AG04450 (cell line): ENCODE data around the gene TRIM69. TPM values are rescaled to one million over a fixed set of nuclear protein-coding genes. Genes with fewer than 3 reads are reported as not detected.

Experiments used
- CTCF ChIA-PET: fragments of 300-600, 350-600 bp; formaldehyde crosslinking; extraction: SDS; loops from one replicate; lab custom pipeline; 2022; ENCODE audit warnings: antibody characterized with exemption, inconsistent platforms; lab: Charles Lee
- POLR2A ChIA-PET: fragments of 350-600 bp; formaldehyde crosslinking; extraction: SDS; loops from one replicate; lab custom pipeline; 2021; ENCODE audit warnings: antibody characterized with exemption, inconsistent platforms; lab: Yijun Ruan, JAX
- DNase-seq: peaks from one replicate; pipeline ENCODE4 v3.0.0-alpha.2; 2011; ENCODE audit warnings: low read depth, low spot score
- H3K27ac ChIP-seq: one replicate; pipeline ENCODE4 v1.5.1; 2012; ENCODE audit warnings: low read depth, low read length, control low read depth
- H3K27me3 ChIP-seq: one replicate; pipeline ENCODE4 v1.6.0; 2012; ENCODE audit warnings: low read length; ENCODE audit not compliant: control insufficient read depth, insufficient read depth
- H3K4me3 ChIP-seq: 2 replicates; pipeline ENCODE4 v1.5.1; 2011; ENCODE audit warnings: mild to moderate bottlenecking, low read depth, low read length, control low read depth
- H3K9me3 ChIP-seq: 2 replicates; pipeline ENCODE4 v1.5.1; 2012; ENCODE audit warnings: low read length; ENCODE audit not compliant: control insufficient read depth, insufficient read depth
- CTCF ChIP-seq: IDR thresholded peaks from 2 replicates; pipeline ENCODE4 v1.5.1; 2011; ENCODE audit warnings: low read depth, low read length, control low read depth, inconsistent platforms
- polyA plus RNA-seq: library from polyadenylated mRNA; depleted of rRNA; stranded (reverse); fragments of >200 nt; gene quantifications from 2 replicates; pipeline ENCODE4 v1.2.3, GENCODE V29; 2011

Gene TRIM69
- polyA plus RNA-seq, 1 experiment = 16.4 TPM

DNA sequence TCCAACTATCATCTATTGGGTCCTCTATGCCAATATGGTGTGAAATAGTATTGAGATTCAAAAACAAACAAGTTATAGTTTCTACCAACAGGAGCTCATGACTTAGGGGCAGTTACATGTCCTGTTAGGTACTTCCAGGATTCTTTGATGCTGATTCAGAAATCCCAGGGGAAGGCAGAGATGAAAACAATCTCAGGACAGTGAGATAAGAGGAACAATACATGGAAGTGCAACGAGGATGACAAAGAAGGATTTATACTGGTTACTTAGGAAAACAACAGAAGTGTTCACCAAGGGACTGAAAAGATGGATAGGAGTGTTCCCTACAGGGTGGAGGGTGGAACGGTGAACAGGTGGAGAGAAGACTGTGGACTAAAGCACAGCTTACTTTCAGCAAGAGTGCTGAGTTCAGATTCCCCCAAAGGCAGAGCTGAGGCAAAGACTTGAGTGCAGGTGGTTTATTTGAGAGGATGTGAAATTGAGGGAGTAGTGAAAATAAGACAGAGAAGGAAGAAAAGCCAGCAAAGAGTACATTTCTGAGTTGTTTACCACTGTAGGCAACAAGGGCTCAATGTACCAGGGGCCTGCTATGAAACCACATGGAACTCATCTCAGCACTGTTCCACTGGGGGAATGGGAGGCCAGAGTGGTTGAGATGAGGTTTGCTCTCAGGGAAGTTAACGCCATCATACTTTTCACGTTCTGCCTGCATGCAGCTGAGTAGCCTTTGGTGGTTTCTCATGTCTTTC is 68.1 kb downstream of the TRIM69 start:
- DNase-seq = no peak
- Histone ChIP-seq H3K9me3 (no peaks in the 10 kb centered on the region), H3K4me3 (no peak overlapping the region), H3K27ac (no peak overlapping the region), H3K27me3 (peaks cover 6% of the 10 kb centered on the region)
- POLR2A ChIA-PET = no interaction called here
- TF ChIP-seq CTCF = no peak
- CTCF ChIA-PET = no interaction called here

DNA sequence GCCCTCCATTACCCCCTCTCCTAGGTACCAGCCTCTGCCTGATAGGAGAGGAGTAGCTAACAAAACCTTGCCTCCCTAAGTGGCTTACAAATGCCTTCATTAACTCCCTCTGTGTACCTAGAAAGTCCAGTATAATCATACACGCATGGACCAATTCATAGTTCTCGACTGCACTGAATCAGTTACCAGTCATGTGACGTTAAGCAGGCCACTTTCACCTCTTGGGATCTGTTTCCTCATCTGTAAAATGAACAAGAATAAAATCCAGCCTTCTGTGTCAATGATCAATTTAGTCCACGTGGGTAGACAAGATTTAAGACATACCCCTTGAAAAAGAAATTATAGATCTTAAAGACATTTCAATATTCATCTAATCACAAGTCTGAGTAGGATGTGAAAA is 72.2 kb downstream of the TRIM69 start:
- H3K27ac ChIP-seq = no peak overlapping the region
- no peak for DNase-seq
- POLR2A ChIA-PET = no interaction called here
- H3K9me3 ChIP-seq = no peaks in the 10 kb centered on the region
- no peak overlapping the region for H3K4me3 ChIP-seq
- CTCF ChIA-PET = no interaction called here
- H3K27me3 ChIP-seq = peaks cover 3% of the 10 kb centered on the region
- TF ChIP-seq CTCF = no peak

DNA sequence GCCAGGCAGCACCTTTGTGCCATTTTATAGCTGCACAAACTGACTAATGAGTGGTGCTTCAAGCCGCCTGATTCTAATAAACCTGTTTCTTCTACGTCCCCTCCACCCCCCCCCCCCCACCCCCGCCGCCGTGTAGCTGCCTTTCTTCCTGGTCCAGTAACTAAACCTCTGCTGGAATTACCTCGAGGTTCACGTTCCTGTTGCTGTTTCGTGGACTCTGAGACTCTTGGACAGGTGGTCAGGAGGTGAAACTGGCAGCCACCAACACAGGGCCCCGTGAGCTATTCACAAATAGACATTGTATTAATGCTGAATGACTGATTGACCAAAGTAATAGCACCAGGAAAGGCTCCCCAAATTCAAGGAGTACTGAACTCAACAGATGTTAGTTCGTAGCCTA is 73.9 kb downstream of the TRIM69 start:
- CTCF ChIA-PET = no interaction called here

GRCh38 chr15:44811337-44811736 is 75.0 kb downstream of the TRIM69 start:
- peaks cover 3% of the 10 kb centered on the region for H3K27me3 ChIP-seq
- no peak overlapping the region for H3K27ac ChIP-seq
- ChIA-PET POLR2A (no interaction called here), CTCF (interaction anchor here (0.6 kb wide), 1 partner anchor 305 kb away, joined by 4 read pairs; no protein-coding TSS in a partner anchor)
- no peaks in the 10 kb centered on the region for H3K9me3 ChIP-seq
- no peak for DNase-seq
- H3K4me3 ChIP-seq = no peak overlapping the region
- TF ChIP-seq CTCF = no peak

More for the DNA sequence above, 73.9 kb downstream of the TRIM69 start:
- no peak for TF ChIP-seq CTCF
- Histone ChIP-seq H3K27ac (no peak overlapping the region), H3K9me3 (no peaks in the 10 kb centered on the region), H3K4me3 (no peak overlapping the region), H3K27me3 (peaks cover 3% of the 10 kb centered on the region)
- POLR2A ChIA-PET = no interaction called here
- DNase-seq = no peak

- no peak for DNase-seq
- no peaks in the 10 kb centered on the region for H3K9me3 ChIP-seq
- peaks cover 3% of the 10 kb centered on the region for H3K27me3 ChIP-seq
- POLR2A ChIA-PET = no interaction called here
- H3K27ac ChIP-seq = no peak overlapping the region
- TF ChIP-seq CTCF = no peak
- H3K4me3 ChIP-seq = no peak overlapping the region
- CTCF ChIA-PET = interaction anchor here (0.6 kb wide), 1 partner anchor 304 kb away, joined by 4 read pairs; no protein-coding TSS in a partner anchor
Observed at GRCh38 chr15:44812029-44812517, 75.7 kb downstream of the TRIM69 start.
